ENCODE data around the gene SPOUT1.
A peak's percentile ranks its signal among the peaks of the same experiment; 100 is the strongest.
"Not testable (repeated sequence)": the region's sequence is repeated elsewhere in the genome, so short reads cannot be mapped to it uniquely, and the experiment has no call there.

SPOUT1 gene

GRCh38 chr9:128798896-128799295, 30.7 kb downstream of the SPOUT1 start:
- ChIA-PET CTCF (interaction anchor here (0.9 to 1.0 kb wide), 2 partner anchors 14 to 28 kb away, joined by 3 to 4 read pairs; partner anchors contain the start of gene ZER1), POLR2A (interaction anchor here (0.6 kb wide), 1 partner anchor 12 kb away, joined by 3 read pairs; no protein-coding TSS in a partner anchor)
- peaks cover 7 to 75% (median 50%) of the 10 kb centered on the region in 4 experiments for H3K36me3 ChIP-seq (ENCODE audit: control insufficient read depth in 4 of 4, insufficient read depth in 4 of 4, low read length in 3 of 4)

GRCh38 chr9:128794961-128795360, 34.6 kb downstream of the SPOUT1 start:
- H3K4me3 ChIP-seq (ENCODE audit: control insufficient read depth in 1 of 7, extremely low read depth in 1 of 7, insufficient read depth in 4 of 7, low read depth in 2 of 7, low read length in 6 of 7); H3K27ac ChIP-seq (ENCODE audit: insufficient read depth in 1 of 2, low read depth in 1 of 2, low read length in 2 of 2, poor library complexity in 1 of 2, severe bottlenecking in 2 of 2); H3K4me1 ChIP-seq (ENCODE audit: control extremely low read depth in 1 of 4, control insufficient read depth in 4 of 4, insufficient read depth in 4 of 4, low read length in 3 of 4); H3K27me3 ChIP-seq (replicated peaks in 2 of 5; ENCODE audit: control insufficient read depth in 4 of 5, insufficient read depth in 5 of 5, low read length in 4 of 5); DNase-seq; H3K9me3 ChIP-seq (ENCODE audit: control extremely low read depth in 1 of 5, control insufficient read depth in 4 of 5, insufficient read depth in 2 of 5, low read depth in 1 of 5, low read length in 4 of 5): not testable (repeated sequence)
- H3K36me3 ChIP-seq (ENCODE audit: control insufficient read depth in 4 of 4, insufficient read depth in 4 of 4, low read length in 3 of 4), result peaks cover 6 to 79% (median 56%) of the 10 kb centered on the region in 4 experiments
- CTCF ChIA-PET, result interaction anchor here (1.0 kb wide), 1 partner anchor 22 kb away, joined by 3 read pairs; no protein-coding TSS in a partner anchor
- POLR2A ChIA-PET, result interaction anchor here (1.1 kb wide), 1 partner anchor 13 kb away, joined by 3 read pairs; no protein-coding TSS in a partner anchor
- WGBS (ENCODE audit: insufficient coverage), result no CpG with 5 or more reads among the region's 2 CpGs

More at GRCh38 chr9:128798896-128799295, 30.7 kb downstream of the SPOUT1 start:
- WGBS (ENCODE audit: insufficient coverage), result 85% methylated on average over 6 of the region's 8 CpGs
- no peak overlapping the region for H3K4me3 ChIP-seq (ENCODE audit: control insufficient read depth in 1 of 7, extremely low read depth in 1 of 7, insufficient read depth in 4 of 7, low read depth in 2 of 7, low read length in 6 of 7)
- H3K27ac ChIP-seq (ENCODE audit: insufficient read depth in 1 of 2, low read depth in 1 of 2, low read length in 2 of 2, poor library complexity in 1 of 2, severe bottlenecking in 2 of 2), result no peak overlapping the region
- no peaks in the 10 kb centered on the region for H3K4me1 ChIP-seq (ENCODE audit: control extremely low read depth in 1 of 4, control insufficient read depth in 4 of 4, insufficient read depth in 4 of 4, low read length in 3 of 4)
- no peaks in the 10 kb centered on the region for H3K9me3 ChIP-seq (ENCODE audit: control extremely low read depth in 1 of 5, control insufficient read depth in 4 of 5, insufficient read depth in 2 of 5, low read depth in 1 of 5, low read length in 4 of 5)
- DNase-seq, result no peak
- no peaks in the 10 kb centered on the region for H3K27me3 ChIP-seq (replicated peaks in 2 of 5; ENCODE audit: control insufficient read depth in 4 of 5, insufficient read depth in 5 of 5, low read length in 4 of 5)

- no peak overlapping the region for H3K27ac ChIP-seq (ENCODE audit: insufficient read depth in 1 of 2, low read depth in 1 of 2, low read length in 2 of 2, poor library complexity in 1 of 2, severe bottlenecking in 2 of 2)
- WGBS (ENCODE audit: insufficient coverage), result 98% methylated on average over 6 of the region's 8 CpGs
- no peaks in the 10 kb centered on the region for H3K9me3 ChIP-seq (ENCODE audit: control extremely low read depth in 1 of 5, control insufficient read depth in 4 of 5, insufficient read depth in 2 of 5, low read depth in 1 of 5, low read length in 4 of 5)
- no peak overlapping the region for H3K4me3 ChIP-seq (ENCODE audit: control insufficient read depth in 1 of 7, extremely low read depth in 1 of 7, insufficient read depth in 4 of 7, low read depth in 2 of 7, low read length in 6 of 7)
- no peak for DNase-seq
- no peaks in the 10 kb centered on the region for H3K27me3 ChIP-seq (replicated peaks in 2 of 5; ENCODE audit: control insufficient read depth in 4 of 5, insufficient read depth in 5 of 5, low read length in 4 of 5)
- H3K4me1 ChIP-seq (ENCODE audit: control extremely low read depth in 1 of 4, control insufficient read depth in 4 of 4, insufficient read depth in 4 of 4, low read length in 3 of 4), result peaks cover 0 to 8% (median 6%) of the 10 kb centered on the region in 4 experiments
- H3K36me3 ChIP-seq (ENCODE audit: control insufficient read depth in 4 of 4, insufficient read depth in 4 of 4, low read length in 3 of 4), result peaks cover 6 to 67% (median 44%) of the 10 kb centered on the region in 4 experiments
- CTCF ChIA-PET, result interaction anchor here (0.6 to 2.7 kb wide), 4 partner anchors 14 to 135 kb away, joined by 3 to 7 read pairs (median 4); partner anchors contain the start of gene ENDOG
- POLR2A ChIA-PET, result no interaction called here
These were observed 36.5 kb downstream of the SPOUT1 start for GRCh38 chr9:128792978-128793686.

GRCh38 chr9:128792134-128792533, 37.5 kb downstream of the SPOUT1 start:
- peaks cover 6 to 57% (median 39%) of the 10 kb centered on the region in 4 experiments for H3K36me3 ChIP-seq (ENCODE audit: control insufficient read depth in 4 of 4, insufficient read depth in 4 of 4, low read length in 3 of 4)
- no peak for DNase-seq
- H3K9me3 ChIP-seq (ENCODE audit: control extremely low read depth in 1 of 5, control insufficient read depth in 4 of 5, insufficient read depth in 2 of 5, low read depth in 1 of 5, low read length in 4 of 5), result no peaks in the 10 kb centered on the region
- 97% methylated on average over 9 of the region's 9 CpGs for WGBS (ENCODE audit: insufficient coverage)
- CTCF ChIA-PET, result interaction anchor here (0.6 to 2.7 kb wide), 3 partner anchors 15 to 453 kb away, joined by 3 to 7 read pairs (median 3); no protein-coding TSS in a partner anchor
- H3K4me1 ChIP-seq (ENCODE audit: control extremely low read depth in 1 of 4, control insufficient read depth in 4 of 4, insufficient read depth in 4 of 4, low read length in 3 of 4), result peaks cover 3 to 14% (median 12%) of the 10 kb centered on the region in 4 experiments
- H3K27me3 ChIP-seq (replicated peaks in 2 of 5; ENCODE audit: control insufficient read depth in 4 of 5, insufficient read depth in 5 of 5, low read length in 4 of 5), result no peaks in the 10 kb centered on the region
- H3K27ac ChIP-seq (ENCODE audit: insufficient read depth in 1 of 2, low read depth in 1 of 2, low read length in 2 of 2, poor library complexity in 1 of 2, severe bottlenecking in 2 of 2), result no peak overlapping the region
- no peak overlapping the region for H3K4me3 ChIP-seq (ENCODE audit: control insufficient read depth in 1 of 7, extremely low read depth in 1 of 7, insufficient read depth in 4 of 7, low read depth in 2 of 7, low read length in 6 of 7)
- POLR2A ChIA-PET, result no interaction called here

GRCh38 chr9:128790536-128790935, 39.1 kb downstream of the SPOUT1 start:
- ChIA-PET POLR2A (no interaction called here), CTCF (interaction anchor here (2.7 to 3.0 kb wide), 2 partner anchors 19 to 28 kb away, joined by 7 to 12 read pairs; partner anchors contain the start of gene ENDOG)
- peaks cover 3 to 22% (median 19%) of the 10 kb centered on the region in 4 experiments for H3K4me1 ChIP-seq (ENCODE audit: control extremely low read depth in 1 of 4, control insufficient read depth in 4 of 4, insufficient read depth in 4 of 4, low read length in 3 of 4)
- H3K9me3 ChIP-seq (ENCODE audit: control extremely low read depth in 1 of 5, control insufficient read depth in 4 of 5, insufficient read depth in 2 of 5, low read depth in 1 of 5, low read length in 4 of 5), result no peaks in the 10 kb centered on the region
- peaks cover 4 to 48% (median 36%) of the 10 kb centered on the region in 4 experiments for H3K36me3 ChIP-seq (ENCODE audit: control insufficient read depth in 4 of 4, insufficient read depth in 4 of 4, low read length in 3 of 4)
- no peak overlapping the region for H3K4me3 ChIP-seq (ENCODE audit: control insufficient read depth in 1 of 7, extremely low read depth in 1 of 7, insufficient read depth in 4 of 7, low read depth in 2 of 7, low read length in 6 of 7)
- 100% methylated on average over 4 of the region's 4 CpGs for WGBS (ENCODE audit: insufficient coverage)
- H3K27ac ChIP-seq (ENCODE audit: insufficient read depth in 1 of 2, low read depth in 1 of 2, low read length in 2 of 2, poor library complexity in 1 of 2, severe bottlenecking in 2 of 2), result no peak overlapping the region
- DNase-seq, result no peak
- no peaks in the 10 kb centered on the region for H3K27me3 ChIP-seq (replicated peaks in 2 of 5; ENCODE audit: control insufficient read depth in 4 of 5, insufficient read depth in 5 of 5, low read length in 4 of 5)

- H3K27me3 ChIP-seq (replicated peaks in 2 of 5; ENCODE audit: control insufficient read depth in 4 of 5, insufficient read depth in 5 of 5, low read length in 4 of 5), result no peaks in the 10 kb centered on the region
- H3K4me3 ChIP-seq (ENCODE audit: control insufficient read depth in 1 of 7, extremely low read depth in 1 of 7, insufficient read depth in 4 of 7, low read depth in 2 of 7, low read length in 6 of 7), result peak overlapping the region in 5 of 7 experiments; percentile 85 to 100 (median 97)
- peaks cover 3 to 29% (median 27%) of the 10 kb centered on the region in 4 experiments for H3K4me1 ChIP-seq (ENCODE audit: control extremely low read depth in 1 of 4, control insufficient read depth in 4 of 4, insufficient read depth in 4 of 4, low read length in 3 of 4)
- H3K36me3 ChIP-seq (ENCODE audit: control insufficient read depth in 4 of 4, insufficient read depth in 4 of 4, low read length in 3 of 4), result peaks cover 3 to 34% (median 30%) of the 10 kb centered on the region in 4 experiments
- WGBS (ENCODE audit: insufficient coverage), result 67% methylated on average over 1 of the region's 1 CpG
- no peak for DNase-seq
- ChIA-PET CTCF (interaction anchor here (0.9 to 3.0 kb wide), 6 partner anchors 17 to 55 kb away, joined by 3 to 12 read pairs (median 4); partner anchors contain the start of genes ENDOG and SPOUT1), POLR2A (interaction anchor here (0.8 to 0.9 kb wide), 2 partner anchors 17 to 38 kb away, joined by 3 to 5 read pairs; partner anchors contain the start of gene ZER1)
- H3K27ac ChIP-seq (ENCODE audit: insufficient read depth in 1 of 2, low read depth in 1 of 2, low read length in 2 of 2, poor library complexity in 1 of 2, severe bottlenecking in 2 of 2), result peak overlapping the region in 1 of 2 experiments; percentile 85
- no peaks in the 10 kb centered on the region for H3K9me3 ChIP-seq (ENCODE audit: control extremely low read depth in 1 of 5, control insufficient read depth in 4 of 5, insufficient read depth in 2 of 5, low read depth in 1 of 5, low read length in 4 of 5)
These were observed 41.1 kb downstream of the SPOUT1 start for GRCh38 chr9:128788445-128788844.
